Measurements from ENCODE around the gene FASTK.
"Not testable (repeated sequence)": the region's sequence is repeated elsewhere in the genome, so short reads cannot be mapped to it uniquely, and the experiment has no call there.

Gene FASTK

DNA sequence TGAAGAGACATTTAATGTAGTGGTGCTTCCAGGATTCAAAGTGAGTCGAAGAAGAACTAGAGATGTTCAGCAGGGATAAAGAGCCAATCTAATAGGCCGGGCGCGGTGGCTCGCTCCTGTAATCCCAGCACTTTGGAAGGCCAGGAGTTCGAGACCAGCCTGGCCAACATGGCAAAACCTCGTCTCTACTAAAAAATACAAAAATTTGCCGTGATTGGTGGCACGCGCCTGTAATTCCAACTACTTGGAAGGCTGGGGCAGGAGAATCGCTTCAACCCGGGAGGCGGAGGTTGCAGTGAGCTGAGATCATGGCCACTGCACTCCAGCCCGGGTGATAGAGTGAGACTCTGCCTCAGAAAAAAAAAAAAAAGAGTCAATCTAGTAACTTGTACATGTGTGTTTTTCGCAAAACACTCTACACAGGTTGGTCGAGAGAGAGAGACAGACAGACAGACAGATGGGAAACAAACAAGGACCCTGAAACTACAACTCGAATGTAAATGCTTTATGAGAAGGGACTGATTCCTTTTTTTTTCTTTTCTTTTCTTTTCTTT, 51.6 kb downstream of the FASTK start:
- Histone ChIP-seq H3K27ac (ENCODE audit: low read length, poor library complexity, severe bottlenecking) (peak overlapping the region; percentile 15), H3K4ac (ENCODE audit: low read depth in 1 of 2, low read length in 2 of 2) (no peak overlapping the region), H3K79me1 (replicated peaks; ENCODE audit: low read length, poor library complexity, severe bottlenecking) (peaks cover 20% of the 10 kb centered on the region), H3K36me3 (ENCODE audit: control insufficient read depth in 1 of 2, insufficient read depth in 2 of 2, low read depth in 1 of 2, low read length in 2 of 2) (peaks cover 9 to 20% of the 10 kb centered on the region in 2 experiments), H3K4me3 (ENCODE audit: insufficient read depth in 1 of 2, low read depth in 1 of 2, low read length in 2 of 2) (peak overlapping the region; percentile 65 to 92), H4K91ac (ENCODE audit: low read length) (no peak overlapping the region), H3K23ac (ENCODE audit: low read length in 2 of 2) (no peak overlapping the region), H3K18ac (ENCODE audit: low read depth in 1 of 2, low read length in 2 of 2) (no peak overlapping the region), H3K4me2 (ENCODE audit: low read length, poor library complexity, severe bottlenecking) (peak overlapping the region; percentile 86), H3K14ac (ENCODE audit: low read length in 2 of 2) (no peak overlapping the region), H3K9me3 (ENCODE audit: control insufficient read depth, low read length) (no peaks in the 10 kb centered on the region), H2BK15ac (ENCODE audit: low read depth, poor library complexity, severe bottlenecking) (no peak overlapping the region), H2BK12ac (ENCODE audit: low read length in 2 of 2) (peak overlapping the region in 1 of 2 experiments; percentile 56), H4K8ac (ENCODE audit: low read length) (peak overlapping the region; percentile 77), H3K27me3 (ENCODE audit: control insufficient read depth in 1 of 2, insufficient read depth in 1 of 2, low read length in 2 of 2) (peaks cover 0 to 7% of the 10 kb centered on the region in 2 experiments), H2AK5ac (ENCODE audit: low read length, severe bottlenecking) (no peak overlapping the region), H2AFZ (ENCODE audit: low read depth, low read length) (no peak overlapping the region), H3K9ac (ENCODE audit: low read length) (peak overlapping the region; percentile 92), H2BK120ac (ENCODE audit: low read depth, low read length) (no peak overlapping the region), H3K4me1 (ENCODE audit: control insufficient read depth, insufficient read depth, low read depth, low read length) (peaks cover 6% of the 10 kb centered on the region), H2BK5ac (ENCODE audit: low read depth, low read length, poor library complexity, severe bottlenecking) (no peak overlapping the region)
- DNase-seq = no peak
- 72% methylated on average over 14 of the region's 17 CpGs for WGBS

DNA sequence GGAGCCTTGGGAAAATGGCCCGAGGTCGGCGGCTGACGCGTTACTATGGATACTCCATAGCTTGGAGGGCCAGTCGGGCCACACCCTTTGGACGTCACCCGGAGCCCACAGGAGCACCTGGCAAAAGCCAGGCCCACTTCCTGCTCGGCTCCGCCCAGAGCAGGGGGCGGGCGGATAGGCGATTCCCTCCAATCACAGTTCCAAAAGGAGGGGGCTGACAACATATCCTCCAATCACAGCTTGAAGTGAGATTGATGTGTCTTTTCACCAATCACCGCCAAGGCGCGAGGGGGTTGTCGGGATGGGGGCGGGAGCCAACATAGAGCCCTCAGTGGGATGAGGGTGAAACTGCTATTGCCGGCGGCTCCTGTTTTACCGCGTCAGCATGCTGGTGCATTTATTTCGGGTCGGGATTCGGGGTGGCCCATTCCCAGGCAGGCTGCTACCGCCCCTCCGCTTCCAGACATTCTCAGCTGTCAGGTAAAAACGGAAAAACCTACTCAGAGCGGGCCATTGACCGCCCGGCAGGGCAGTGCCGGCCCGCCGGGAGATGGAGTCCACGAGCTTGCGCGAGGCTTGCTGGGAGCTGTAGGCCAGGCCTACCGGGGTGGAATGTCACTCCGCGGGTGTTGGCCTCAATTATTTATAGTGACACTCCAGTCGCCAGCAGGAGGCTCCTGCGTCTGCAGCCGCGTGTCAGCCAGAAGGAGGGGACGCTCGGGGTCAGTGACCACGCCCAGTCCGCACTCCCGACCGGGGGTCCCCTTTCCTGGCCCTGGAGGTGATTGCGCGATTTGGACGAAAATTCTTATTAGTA, 52.3 kb downstream of the FASTK start, which contains the start of gene ABCB8:
ABCB8 (plus strand) TSS at position 320 of the 817 bp plus-strand sequence; CDS start at position 386, 66 bp downstream.
- H2BK12ac ChIP-seq (ENCODE audit: low read length in 2 of 2) = peak within 1 kb of the TSS; percentile 56 to 67
- H3K23ac ChIP-seq (ENCODE audit: low read length in 2 of 2) = no peak within 1 kb of the TSS
- 2% methylated on average over 53 of the region's 53 CpGs for WGBS
- H3K27me3 ChIP-seq (ENCODE audit: control insufficient read depth in 1 of 2, insufficient read depth in 1 of 2, low read length in 2 of 2) = peaks cover under 1 to 11% of the 10 kb centered on the region in 2 experiments
- H3K27ac ChIP-seq (ENCODE audit: low read length, poor library complexity, severe bottlenecking) = peak within 1 kb of the TSS; percentile 48
- H3K18ac ChIP-seq (ENCODE audit: low read depth in 1 of 2, low read length in 2 of 2) = peak within 1 kb of the TSS; percentile 35 to 90
- H2BK5ac ChIP-seq (ENCODE audit: low read depth, low read length, poor library complexity, severe bottlenecking) = no peak within 1 kb of the TSS
- no peak within 1 kb of the TSS for H2BK15ac ChIP-seq (ENCODE audit: low read depth, poor library complexity, severe bottlenecking)
- H3K4ac ChIP-seq (ENCODE audit: low read depth in 1 of 2, low read length in 2 of 2) = peak within 1 kb of the TSS in 1 of 2 experiments; percentile 54
- peak; percentile 99 for DNase-seq
- H3K14ac ChIP-seq (ENCODE audit: low read length in 2 of 2) = no peak within 1 kb of the TSS
- peaks cover 6% of the 10 kb centered on the region for H3K4me1 ChIP-seq (ENCODE audit: control insufficient read depth, insufficient read depth, low read depth, low read length)
- peaks cover 14% of the 10 kb centered on the region for H3K79me1 ChIP-seq (replicated peaks; ENCODE audit: low read length, poor library complexity, severe bottlenecking)
- H2BK120ac ChIP-seq (ENCODE audit: low read depth, low read length) = no peak within 1 kb of the TSS
- peak within 1 kb of the TSS; percentile 80 for H4K8ac ChIP-seq (ENCODE audit: low read length)
- H3K4me3 ChIP-seq (ENCODE audit: insufficient read depth in 1 of 2, low read depth in 1 of 2, low read length in 2 of 2) = peak within 1 kb of the TSS; percentile 65 to 92
- peak within 1 kb of the TSS; percentile 91 for H2AFZ ChIP-seq (ENCODE audit: low read depth, low read length)
- H2AK5ac ChIP-seq (ENCODE audit: low read length, severe bottlenecking) = no peak within 1 kb of the TSS
- H4K91ac ChIP-seq (ENCODE audit: low read length) = no peak within 1 kb of the TSS
- H3K9ac ChIP-seq (ENCODE audit: low read length) = peak within 1 kb of the TSS; percentile 92
- no peaks in the 10 kb centered on the region for H3K9me3 ChIP-seq (ENCODE audit: control insufficient read depth, low read length)
- H3K4me2 ChIP-seq (ENCODE audit: low read length, poor library complexity, severe bottlenecking) = peak within 1 kb of the TSS; percentile 86
- H3K36me3 ChIP-seq (ENCODE audit: control insufficient read depth in 1 of 2, insufficient read depth in 2 of 2, low read depth in 1 of 2, low read length in 2 of 2) = peaks cover 2 to 13% of the 10 kb centered on the region in 2 experiments

DNA sequence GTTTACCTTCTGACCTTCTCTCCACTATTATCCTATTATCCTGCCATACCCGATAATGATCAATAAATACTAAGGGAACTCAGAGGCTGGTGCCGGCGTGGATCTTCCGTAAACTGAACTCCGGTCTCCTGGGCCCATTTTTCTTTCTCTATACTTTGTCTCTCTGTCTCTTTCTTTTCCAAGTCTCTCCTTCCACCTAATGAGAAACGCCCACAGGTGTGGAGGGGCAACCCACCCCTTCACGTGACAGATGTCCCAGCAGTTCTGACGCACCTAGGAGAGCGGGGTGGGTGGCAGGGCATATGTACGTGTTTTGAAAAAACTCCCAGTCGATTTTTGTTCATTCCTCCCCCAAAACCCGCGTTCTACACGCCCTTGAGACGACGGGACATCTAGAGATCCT, 52.9 kb downstream of the FASTK start:
- Histone ChIP-seq H3K79me1 (replicated peaks; ENCODE audit: low read length, poor library complexity, severe bottlenecking) (peaks cover 12% of the 10 kb centered on the region), H3K4me3 (ENCODE audit: insufficient read depth in 1 of 2, low read depth in 1 of 2, low read length in 2 of 2) (peak overlapping the region; percentile 39 to 92), H4K8ac (ENCODE audit: low read length) (peak overlapping the region; percentile 76), H2AFZ (ENCODE audit: low read depth, low read length) (peak overlapping the region; percentile 91), H3K18ac (ENCODE audit: low read depth in 1 of 2, low read length in 2 of 2) (peak overlapping the region; percentile 35 to 43), H2BK12ac (ENCODE audit: low read length in 2 of 2) (peak overlapping the region in 1 of 2 experiments; percentile 31), H3K27me3 (ENCODE audit: control insufficient read depth in 1 of 2, insufficient read depth in 1 of 2, low read length in 2 of 2) (peaks cover 6 to 14% of the 10 kb centered on the region in 2 experiments), H3K4ac (ENCODE audit: low read depth in 1 of 2, low read length in 2 of 2) (peak overlapping the region in 1 of 2 experiments; percentile 30), H3K4me2 (ENCODE audit: low read length, poor library complexity, severe bottlenecking) (peak overlapping the region; percentile 58), H3K9ac (ENCODE audit: low read length) (peak overlapping the region; percentile 92)
- H3K27ac ChIP-seq (ENCODE audit: low read length, poor library complexity, severe bottlenecking); H2AK5ac ChIP-seq (ENCODE audit: low read length, severe bottlenecking); DNase-seq; H2BK15ac ChIP-seq (ENCODE audit: low read depth, poor library complexity, severe bottlenecking); H3K36me3 ChIP-seq (ENCODE audit: control insufficient read depth in 1 of 2, insufficient read depth in 2 of 2, low read depth in 1 of 2, low read length in 2 of 2); H4K91ac ChIP-seq (ENCODE audit: low read length); H3K23ac ChIP-seq (ENCODE audit: low read length in 2 of 2); H3K4me1 ChIP-seq (ENCODE audit: control insufficient read depth, insufficient read depth, low read depth, low read length); H2BK5ac ChIP-seq (ENCODE audit: low read depth, low read length, poor library complexity, severe bottlenecking); H2BK120ac ChIP-seq (ENCODE audit: low read depth, low read length); H3K14ac ChIP-seq (ENCODE audit: low read length in 2 of 2); H3K9me3 ChIP-seq (ENCODE audit: control insufficient read depth, low read length): not testable (repeated sequence)
- 18% methylated on average over 16 of the region's 16 CpGs for WGBS
